ENCODE data around the gene ARF1. TPM values are rescaled to one million over a fixed set of nuclear protein-coding genes. Genes with fewer than 3 reads are reported as not detected.

ARF1 gene
- total and polyA plus RNA-seq, 8 donors = 267 to 455 (median 301) TPM

GRCh38 chr1:228147151-228147693, 64.7 kb downstream of the ARF1 start:
- H3K27ac ChIP-seq = peak overlapping the region; percentile 79 to 81
- TF ChIP-seq, protein P1, sequence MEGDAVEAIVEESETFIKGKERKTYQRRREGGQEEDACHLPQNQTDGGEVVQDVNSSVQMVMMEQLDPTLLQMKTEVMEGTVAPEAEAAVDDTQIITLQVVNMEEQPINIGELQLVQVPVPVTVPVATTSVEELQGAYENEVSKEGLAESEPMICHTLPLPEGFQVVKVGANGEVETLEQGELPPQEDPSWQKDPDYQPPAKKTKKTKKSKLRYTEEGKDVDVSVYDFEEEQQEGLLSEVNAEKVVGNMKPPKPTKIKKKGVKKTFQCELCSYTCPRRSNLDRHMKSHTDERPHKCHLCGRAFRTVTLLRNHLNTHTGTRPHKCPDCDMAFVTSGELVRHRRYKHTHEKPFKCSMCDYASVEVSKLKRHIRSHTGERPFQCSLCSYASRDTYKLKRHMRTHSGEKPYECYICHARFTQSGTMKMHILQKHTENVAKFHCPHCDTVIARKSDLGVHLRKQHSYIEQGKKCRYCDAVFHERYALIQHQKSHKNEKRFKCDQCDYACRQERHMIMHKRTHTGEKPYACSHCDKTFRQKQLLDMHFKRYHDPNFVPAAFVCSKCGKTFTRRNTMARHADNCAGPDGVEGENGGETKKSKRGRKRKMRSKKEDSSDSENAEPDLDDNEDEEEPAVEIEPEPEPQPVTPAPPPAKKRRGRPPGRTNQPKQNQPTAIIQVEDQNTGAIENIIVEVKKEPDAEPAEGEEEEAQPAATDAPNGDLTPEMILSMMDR (IDR thresholded peaks at IDR 0.05) = no peak
- peak in 1 of 4 donors; percentile 75 for DNase-seq
- no peak for ATAC-seq
- H3K27me3 ChIP-seq = no peaks in the 10 kb centered on the region
- peaks cover 0 to 63% of the 10 kb centered on the region in 2 donors for H3K36me3 ChIP-seq
- H3K4me1 ChIP-seq = peaks cover 16 to 82% of the 10 kb centered on the region in 2 donors
- H3K4me3 ChIP-seq = no peak overlapping the region
- H3K9me3 ChIP-seq = no peaks in the 10 kb centered on the region
- intact Hi-C loops (cut with DNase I) = no loop called here

DNA sequence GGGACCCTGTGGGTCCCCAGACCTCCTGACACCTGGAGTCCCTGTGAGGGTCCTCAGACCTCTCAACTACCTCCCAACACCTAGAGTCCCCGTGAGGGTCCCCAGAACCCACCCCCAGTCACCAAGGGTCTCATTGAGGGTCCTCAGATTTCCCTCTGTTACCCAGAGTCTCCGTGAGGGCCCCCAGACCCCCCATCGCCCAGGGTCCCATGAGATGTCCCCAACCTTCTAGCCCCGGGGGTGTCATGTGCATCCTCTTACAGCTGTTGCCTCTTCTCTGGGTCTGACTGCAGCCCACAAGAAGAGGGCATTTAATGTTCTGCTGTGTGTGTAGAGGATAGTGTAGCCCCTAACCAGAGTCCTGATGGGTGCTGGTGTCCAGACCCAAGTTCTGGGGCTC, 65.3 kb downstream of the ARF1 start:
- no peak overlapping the region for H3K4me3 ChIP-seq
- peaks cover 10 to 77% of the 10 kb centered on the region in 2 donors for H3K4me1 ChIP-seq
- TF ChIP-seq, protein P1 (IDR thresholded peaks at IDR 0.05) = no peak
- DNase-seq (peak in 1 of 4 donors; percentile 23), ATAC-seq (no peak)
- H3K27ac ChIP-seq = peak overlapping the region; percentile 79 to 81
- H3K36me3 ChIP-seq = peaks cover 0 to 57% of the 10 kb centered on the region in 2 donors
- H3K27me3 ChIP-seq = no peaks in the 10 kb centered on the region
- intact Hi-C loops (cut with DNase I) = no loop called here
- no peaks in the 10 kb centered on the region for H3K9me3 ChIP-seq

GRCh38 chr1:228148196-228148861, 65.8 kb downstream of the ARF1 start:
- DNase-seq (peak in 1 of 4 donors; percentile 65), ATAC-seq (no peak)
- Histone ChIP-seq H3K27ac (peak overlapping the region; percentile 79 to 81), H3K9me3 (no peaks in the 10 kb centered on the region), H3K4me3 (no peak overlapping the region), H3K27me3 (no peaks in the 10 kb centered on the region), H3K36me3 (peaks cover 0 to 57% of the 10 kb centered on the region in 2 donors), H3K4me1 (peaks cover 6 to 71% of the 10 kb centered on the region in 2 donors)
- TF ChIP-seq, protein P1 (IDR thresholded peaks at IDR 0.05) = no peak
- intact Hi-C loops (cut with DNase I) = no loop called here

Small RNA genes lying within 50 kb of the gene (microRNA-seq; reads per million reads assigned to microRNA genes)
- gene MIR3620 = 3.2 to 4.5 reads per million in 2 donors

Other genes starting within 250 kb of the ARF1 start
- 1 to 10 TPM; 4.6 to 8.5 TPM for gene WNT9A, start 134.8 kb upstream of the ARF1 start, total RNA-seq
- 1 to 10 TPM; 2.1 to 3.4 (median 2.8) TPM for gene WNT9A, start 134.8 kb upstream of the ARF1 start, polyA plus RNA-seq (ENCODE audit: insufficient read length in 6 of 6)
- gene WNT3A, start 75.7 kb upstream of the ARF1 start, total RNA-seq = 1 to 10 TPM in 1 of 2 donors, under 1 TPM in 1; 0.96 to 1.5 TPM
- under 1 TPM in 4 of 6 donors, not detected in 2; 0.06 to 0.14 (median 0.08) TPM for gene WNT3A, start 75.7 kb upstream of the ARF1 start, polyA plus RNA-seq (ENCODE audit: insufficient read length in 6 of 6)
- gene C1orf35, start 20.6 kb downstream of the ARF1 start, total RNA-seq = 10 to 100 TPM; 12.6 to 13.2 TPM
- 10 to 100 TPM; 14.9 to 21.1 (median 18.0) TPM for gene C1orf35, start 20.6 kb downstream of the ARF1 start, polyA plus RNA-seq (ENCODE audit: insufficient read length in 6 of 6)
- gene MRPL55, start 26.6 kb downstream of the ARF1 start, total RNA-seq = 10 to 100 TPM; 43.0 to 44.2 TPM
- 10 to 100 TPM; 35.4 to 45.3 (median 38.3) TPM for gene MRPL55, start 26.6 kb downstream of the ARF1 start, polyA plus RNA-seq (ENCODE audit: insufficient read length in 6 of 6)
- gene GUK1, start 57.6 kb downstream of the ARF1 start, total RNA-seq = 100 to 1,000 TPM; 217 to 221 TPM
- 100 to 1,000 TPM; 112 to 186 (median 134) TPM for gene GUK1, start 57.6 kb downstream of the ARF1 start, polyA plus RNA-seq (ENCODE audit: insufficient read length in 6 of 6)
- 1 to 10 TPM; 2.3 to 4.9 TPM for gene GJC2, start 67.2 kb downstream of the ARF1 start, total RNA-seq
- 1 to 10 TPM; 2.3 to 4.2 (median 3.1) TPM for gene GJC2, start 67.2 kb downstream of the ARF1 start, polyA plus RNA-seq (ENCODE audit: insufficient read length in 6 of 6)
- gene IBA57, start 83.1 kb downstream of the ARF1 start, total RNA-seq = 10 to 100 TPM; 13.2 to 13.5 TPM
- gene IBA57, start 83.1 kb downstream of the ARF1 start, polyA plus RNA-seq (ENCODE audit: insufficient read length in 6 of 6) = 1 to 10 TPM; 5.3 to 8.3 (median 6.8) TPM
- 10 to 100 TPM; 20.3 to 21.2 TPM for gene OBSCN, start 125.3 kb downstream of the ARF1 start, total RNA-seq
- 10 to 100 TPM; 39.3 to 69.5 (median 53.9) TPM for gene OBSCN, start 125.3 kb downstream of the ARF1 start, polyA plus RNA-seq (ENCODE audit: insufficient read length in 6 of 6)